Panc1 (cell line): ENCODE measurements around the gene HOMER2.

Source experiments
- POLR2AphosphoS5 ChIP-seq: IDR thresholded peaks from 2 replicates; pipeline ENCODE4 v1.6.1; 2012; ENCODE audit warnings: mild to moderate bottlenecking, low read depth, low read length, moderate library complexity
- REST ChIP-seq, 2 experiments: IDR thresholded peaks; 2 replicates each; pipeline ENCODE4 v1.6.1; 2011 to 2012; ENCODE audit warnings: low read depth in 2 of 2, control low read depth in 1 of 2, low read length in 1 of 2, mild to moderate bottlenecking in 1 of 2, moderate library complexity in 1 of 2; ENCODE audit not compliant: insufficient read depth in 1 of 2
- TF ChIP-seq, protein P1 (sequence below): fragments of 450-650 bp; IDR thresholded peaks from 2 replicates; pipeline ENCODE4 v1.5.1; 2017; ENCODE audit warnings: mild to moderate bottlenecking

DNA sequence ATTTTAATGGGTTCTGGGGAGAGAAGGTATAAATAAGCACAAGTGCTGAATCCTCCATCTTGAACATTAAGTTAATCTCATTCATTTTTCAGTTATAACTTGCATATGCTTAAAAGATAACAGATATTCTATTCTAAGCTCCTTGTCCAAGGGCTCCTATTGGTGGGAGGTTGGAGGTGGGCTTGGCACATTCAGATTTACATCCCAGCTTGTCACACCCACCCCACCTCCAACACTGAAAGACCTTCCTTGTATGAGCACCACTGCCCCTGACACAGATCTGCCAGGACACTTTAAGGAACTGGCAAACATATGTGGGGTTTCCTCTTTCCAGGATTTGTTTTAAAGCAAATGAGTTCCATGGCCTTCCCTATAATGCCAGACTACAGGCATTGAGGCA lies 30.6 kb downstream of the HOMER2 start:
- TF ChIP-seq, protein P1, sequence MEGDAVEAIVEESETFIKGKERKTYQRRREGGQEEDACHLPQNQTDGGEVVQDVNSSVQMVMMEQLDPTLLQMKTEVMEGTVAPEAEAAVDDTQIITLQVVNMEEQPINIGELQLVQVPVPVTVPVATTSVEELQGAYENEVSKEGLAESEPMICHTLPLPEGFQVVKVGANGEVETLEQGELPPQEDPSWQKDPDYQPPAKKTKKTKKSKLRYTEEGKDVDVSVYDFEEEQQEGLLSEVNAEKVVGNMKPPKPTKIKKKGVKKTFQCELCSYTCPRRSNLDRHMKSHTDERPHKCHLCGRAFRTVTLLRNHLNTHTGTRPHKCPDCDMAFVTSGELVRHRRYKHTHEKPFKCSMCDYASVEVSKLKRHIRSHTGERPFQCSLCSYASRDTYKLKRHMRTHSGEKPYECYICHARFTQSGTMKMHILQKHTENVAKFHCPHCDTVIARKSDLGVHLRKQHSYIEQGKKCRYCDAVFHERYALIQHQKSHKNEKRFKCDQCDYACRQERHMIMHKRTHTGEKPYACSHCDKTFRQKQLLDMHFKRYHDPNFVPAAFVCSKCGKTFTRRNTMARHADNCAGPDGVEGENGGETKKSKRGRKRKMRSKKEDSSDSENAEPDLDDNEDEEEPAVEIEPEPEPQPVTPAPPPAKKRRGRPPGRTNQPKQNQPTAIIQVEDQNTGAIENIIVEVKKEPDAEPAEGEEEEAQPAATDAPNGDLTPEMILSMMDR = no peak
- no peak for TF ChIP-seq REST (IDR thresholded peaks at IDR 0.05; ENCODE audit: insufficient read depth in 1 of 2, low read depth in 2 of 2, low read length in 1 of 2)
- TF ChIP-seq POLR2AphosphoS5 = no peak
